Cerebellar cortex (tissue), 1 donor: ENCODE results near the gene NPR1.

Source experiments
- DNase-seq: peaks from one replicate; pipeline ENCODE4 v3.0.0-alpha.2; 2015; ENCODE audit warnings: low spot score

The NPR1 gene

GRCh38 chr1:153727463-153728304 is 49.2 kb downstream of the NPR1 start, which contains the start of gene INTS3:
INTS3 (plus strand) TSS chr1:153728050; CDS start chr1:153728635, 585 bp downstream.
- peak; percentile 100 for DNase-seq

- peak; percentile 20 for DNase-seq
These were observed 50.0 kb downstream of the NPR1 start for GRCh38 chr1:153728305-153729066.

- no peak for DNase-seq
These were observed 52.0 kb downstream of the NPR1 start for GRCh38 chr1:153730468-153730988.

- no peak for DNase-seq
These were observed 55.5 kb downstream of the NPR1 start for GRCh38 chr1:153733970-153734369.

- DNase-seq: no peak
These were observed 56.1 kb downstream of the NPR1 start for GRCh38 chr1:153734396-153735089.

GRCh38 chr1:153735090-153735420 is 56.6 kb downstream of the NPR1 start:
- DNase-seq: no peak

GRCh38 chr1:153741986-153742385 is 63.5 kb downstream of the NPR1 start:
- DNase-seq: no peak

GRCh38 chr1:153742411-153743142 is 64.1 kb downstream of the NPR1 start:
- DNase-seq: no peak
